Limb (tissue), 2 donors: ENCODE results near the gene HOXC12.

Source experiments
- DNase-seq, 2 donors: peaks; one replicate each; pipeline ENCODE4 v3.0.0-alpha.2; 2016; ENCODE audit errors: extremely low spot score in 2 of 2

HOXC12 gene

DNA sequence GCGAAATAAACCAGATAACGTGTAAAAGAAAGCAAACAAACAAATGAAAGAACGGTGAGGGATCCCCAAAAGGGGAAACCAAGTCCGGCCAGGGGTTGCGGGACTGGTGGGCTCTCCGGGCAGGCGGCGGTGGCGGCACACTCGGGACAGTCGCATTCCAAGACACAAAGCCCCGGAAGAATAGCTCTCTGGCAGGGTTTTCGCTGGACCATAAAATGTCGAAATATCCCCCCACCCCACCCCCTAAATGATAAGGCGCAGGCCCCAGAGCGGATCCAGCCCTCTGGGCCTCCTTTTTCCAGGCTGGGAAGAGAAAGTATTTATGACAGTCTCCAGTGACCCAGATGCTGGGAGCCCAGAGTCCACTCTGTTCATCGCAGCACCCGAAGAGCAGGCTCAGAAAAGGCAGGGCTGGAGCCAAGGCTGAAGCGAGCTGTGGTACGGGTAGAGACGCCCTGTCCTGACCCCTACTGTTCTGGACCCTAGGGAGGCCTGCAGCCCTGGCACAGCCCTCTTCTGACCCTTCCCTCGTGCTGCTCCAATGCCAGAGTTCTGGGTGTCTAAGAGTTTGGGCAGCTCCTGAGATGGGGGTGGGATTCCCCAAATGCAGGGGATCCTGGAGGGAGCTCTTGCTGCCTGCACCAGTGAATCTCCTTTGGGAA lies 52.0 kb downstream of the HOXC12 start:
- DNase-seq: no peak

DNA sequence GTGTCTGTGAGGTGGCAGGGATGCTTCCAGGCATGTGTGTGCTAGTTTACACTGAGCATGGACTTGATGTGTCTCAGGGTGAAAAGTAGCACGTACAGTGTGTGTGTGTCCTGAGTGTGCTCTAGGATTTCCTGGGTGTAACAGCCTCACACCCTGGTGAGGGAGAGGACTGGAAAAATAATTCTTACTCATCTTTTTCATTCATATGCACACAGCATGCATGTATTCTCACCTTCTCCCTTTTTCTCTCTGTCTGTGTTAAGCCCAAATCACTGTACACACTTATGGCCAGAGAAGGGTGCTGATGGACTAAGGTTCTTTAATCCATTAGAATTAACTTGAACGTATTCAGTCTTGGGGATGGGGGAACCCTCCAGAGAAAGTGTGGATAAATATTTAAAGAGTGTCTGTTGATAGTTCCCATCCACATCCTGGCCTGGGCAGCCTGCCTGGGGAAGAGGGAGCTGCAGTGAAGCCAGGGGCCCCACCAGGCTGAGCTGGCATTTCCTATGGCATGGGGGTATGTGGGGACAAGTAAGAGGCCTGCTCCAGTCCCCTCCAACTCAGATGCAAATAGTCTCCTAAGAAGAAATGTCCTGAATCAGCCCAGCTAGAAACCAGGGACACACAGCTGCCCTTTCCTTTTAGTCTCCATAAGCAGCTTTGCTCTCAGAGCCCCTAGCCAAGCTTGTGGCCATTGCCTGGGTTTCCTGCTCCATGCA lies 53.0 kb downstream of the HOXC12 start:
- no peak for DNase-seq

DNA sequence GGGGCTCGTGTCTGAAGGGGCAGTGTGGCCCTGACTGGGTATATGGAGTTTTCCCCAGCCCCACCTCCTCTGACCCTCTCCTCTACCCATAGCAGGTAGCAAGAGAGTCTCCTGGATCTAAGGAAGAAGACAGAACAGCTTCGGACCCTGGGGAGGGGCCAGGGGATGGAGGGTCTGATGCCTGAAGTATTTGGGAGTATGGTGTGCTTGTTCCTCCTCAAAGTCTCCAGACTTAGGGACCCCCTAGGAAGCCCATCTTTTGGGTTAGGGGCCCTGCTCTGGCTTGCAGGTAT lies 53.5 kb downstream of the HOXC12 start:
- no peak for DNase-seq
